ENCODE measurements around the gene TNFRSF18. TPM values are rescaled to one million over a fixed set of nuclear protein-coding genes. Genes with fewer than 3 reads are reported as not detected.

Gene TNFRSF18
- total RNA-seq, 1 donor from 2014 or later, result 0.26 TPM

DNA sequence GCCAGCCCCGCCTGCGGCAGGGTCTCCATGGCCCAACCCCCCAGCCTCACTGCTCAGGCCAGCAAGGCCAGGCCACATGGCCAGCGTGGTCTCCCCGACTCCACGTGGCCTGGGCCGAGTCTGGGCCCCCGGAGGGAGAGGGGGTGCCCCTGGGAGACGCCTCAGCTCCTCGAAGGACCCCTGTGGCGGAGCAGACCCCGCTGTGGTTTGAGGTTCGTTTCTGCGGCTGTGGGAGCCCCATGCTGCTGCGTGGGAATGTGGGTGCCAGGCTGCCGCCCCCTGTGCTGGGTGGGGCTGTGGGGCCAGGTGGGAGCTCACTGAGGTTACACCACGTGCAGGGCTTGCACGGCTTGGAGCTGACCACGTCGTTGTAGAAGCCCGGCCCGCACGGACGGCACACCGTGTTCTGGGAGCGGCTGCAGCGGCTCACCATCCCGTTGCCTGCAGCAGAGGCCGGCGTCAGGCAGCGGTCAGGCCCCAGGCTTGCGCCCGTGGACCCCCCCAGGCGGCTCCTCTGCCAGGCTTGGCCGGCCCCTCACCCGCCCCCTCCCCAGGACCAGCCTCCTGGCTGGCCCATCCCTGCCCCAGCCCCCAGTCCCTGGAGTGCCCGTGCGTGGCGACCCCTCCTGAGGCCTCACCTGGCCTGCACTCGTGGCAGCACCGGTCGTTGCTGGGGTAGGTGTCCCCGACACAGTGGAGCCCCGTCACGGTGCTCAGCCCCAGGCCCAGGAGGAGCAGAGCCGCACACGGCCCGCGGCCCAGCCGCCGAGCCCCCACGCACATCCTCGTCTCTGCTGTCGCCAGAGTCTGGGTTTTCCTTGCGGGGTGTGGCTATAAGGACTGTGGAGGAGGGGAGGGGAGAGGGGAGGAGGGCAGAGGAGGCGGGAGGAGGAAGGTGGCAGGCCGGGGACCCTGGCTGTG, 7.2 kb upstream of the TNFRSF18 start, which contains the start of gene TNFRSF4:
TNFRSF4 (minus strand) TSS at position 809 of the 921 bp plus-strand sequence; CDS start at position 783, 26 bp downstream.
- no peak for DNase-seq (ENCODE audit: low read depth in 2 of 2)

DNA sequence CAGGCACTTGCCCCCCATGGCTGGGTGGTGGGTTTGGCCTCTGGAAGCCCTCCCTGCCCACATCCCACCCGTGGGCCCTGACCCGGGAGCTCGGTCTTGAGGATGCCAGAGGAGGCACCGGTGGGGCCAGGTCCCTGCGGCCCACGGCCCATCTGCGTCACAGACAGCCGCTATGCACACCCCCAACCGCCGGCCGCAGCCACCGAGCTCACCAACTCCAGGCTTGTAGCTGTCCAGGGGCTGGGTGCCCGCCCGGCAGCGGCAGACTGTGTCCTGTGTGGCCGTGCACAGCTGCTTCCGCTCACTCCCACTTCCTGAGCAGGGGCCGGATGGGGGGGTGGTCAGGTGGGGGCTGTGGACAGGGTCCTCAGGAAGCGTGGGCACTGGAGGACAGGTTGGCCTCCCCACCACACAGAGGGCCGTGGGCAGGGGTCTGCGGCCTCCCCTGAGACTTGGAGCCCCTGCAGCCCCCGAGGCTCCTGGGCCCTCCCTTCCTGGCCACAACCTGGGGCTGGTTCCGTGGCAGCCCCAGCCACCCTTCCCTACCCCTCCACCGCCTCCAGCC, 6.5 kb upstream of the TNFRSF18 start:
- peak; percentile 67 to 86 for DNase-seq (ENCODE audit: low read depth in 2 of 2)

DNA sequence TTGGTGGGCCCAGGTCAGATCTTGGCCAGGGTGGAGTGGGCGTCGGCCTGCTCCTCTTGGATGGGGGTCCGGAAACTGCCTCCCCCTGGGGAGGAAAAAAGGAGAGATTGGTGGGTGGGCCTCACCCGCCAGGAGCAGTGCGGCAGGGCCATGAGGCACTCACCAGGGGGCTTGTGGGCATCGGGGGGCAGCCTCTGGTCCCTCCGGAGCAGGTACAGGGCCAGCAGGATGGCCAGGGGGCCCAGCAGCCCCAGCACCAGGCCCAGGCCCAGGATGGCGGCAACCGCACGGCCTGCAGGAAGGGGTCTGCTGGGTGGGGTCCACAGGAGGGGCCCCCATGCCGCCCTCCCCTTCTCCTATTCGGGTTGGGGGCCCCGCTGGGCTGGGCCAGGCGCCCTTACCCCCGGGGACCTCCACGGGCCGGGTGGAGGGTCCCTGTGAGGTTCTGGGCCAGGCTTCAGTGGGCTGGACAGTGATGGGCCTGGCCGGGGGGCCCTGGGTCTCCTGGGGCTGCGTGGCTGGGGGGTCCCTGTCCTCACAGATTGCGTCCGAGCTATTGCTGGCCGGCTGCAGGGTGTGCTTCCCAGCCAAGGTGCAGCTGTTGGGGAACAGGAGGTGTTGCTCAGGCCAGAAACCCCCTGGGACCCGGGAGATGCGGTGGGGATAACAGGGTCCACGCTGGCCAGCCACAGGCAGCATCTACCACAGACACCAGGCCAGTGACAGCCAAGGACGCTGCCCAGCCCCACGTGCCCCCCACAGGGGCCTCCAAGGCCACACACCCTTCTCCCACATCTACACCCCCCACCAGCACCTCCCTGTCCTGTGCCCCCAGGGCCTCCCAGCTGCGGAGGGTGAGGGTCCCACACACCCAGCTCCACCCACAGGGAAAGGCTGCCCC, 5.4 kb upstream of the TNFRSF18 start:
- DNase-seq (ENCODE audit: low read depth in 2 of 2), result no peak

DNA sequence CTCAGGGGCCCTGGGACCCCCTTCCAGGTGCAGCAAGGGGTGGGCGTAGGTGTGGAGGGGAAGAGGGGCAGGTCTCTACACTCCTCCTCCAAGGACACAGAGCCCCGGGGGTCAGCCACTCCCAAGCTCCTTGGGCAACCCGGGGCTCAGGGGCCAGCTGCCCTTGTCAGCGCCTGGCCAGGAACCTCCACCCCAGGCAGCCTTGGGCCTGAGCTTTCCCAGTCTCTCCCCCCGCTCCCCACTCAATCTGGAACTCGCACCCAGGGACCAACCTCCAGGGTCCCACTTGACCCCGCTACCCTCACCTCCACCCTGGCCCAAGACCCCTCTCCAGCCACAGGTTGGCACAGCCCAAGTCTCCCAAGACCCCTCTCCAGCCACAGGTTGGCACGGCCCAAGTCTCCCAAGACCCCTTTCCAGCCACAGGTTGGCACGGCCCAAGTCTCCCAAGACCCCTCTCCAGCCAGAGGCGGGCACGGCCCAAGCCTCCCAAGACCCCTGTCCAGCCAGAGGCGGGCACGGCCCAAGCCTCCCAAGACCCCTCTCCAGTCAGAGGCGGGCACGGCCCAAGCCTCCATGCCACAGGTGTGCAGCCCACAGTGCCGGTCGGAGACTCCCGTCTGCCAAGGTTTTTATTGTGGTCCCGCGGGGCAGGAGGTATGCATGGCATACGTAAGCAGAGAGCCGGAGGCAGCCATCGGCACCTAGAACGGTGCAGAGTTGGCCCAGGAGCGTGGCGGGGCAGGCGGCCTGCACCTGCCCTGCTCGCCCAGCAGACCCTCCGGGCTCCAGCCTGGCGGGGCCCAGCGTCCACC, 4.5 kb upstream of the TNFRSF18 start:
- DNase-seq (ENCODE audit: low read depth in 2 of 2), result no peak

DNA sequence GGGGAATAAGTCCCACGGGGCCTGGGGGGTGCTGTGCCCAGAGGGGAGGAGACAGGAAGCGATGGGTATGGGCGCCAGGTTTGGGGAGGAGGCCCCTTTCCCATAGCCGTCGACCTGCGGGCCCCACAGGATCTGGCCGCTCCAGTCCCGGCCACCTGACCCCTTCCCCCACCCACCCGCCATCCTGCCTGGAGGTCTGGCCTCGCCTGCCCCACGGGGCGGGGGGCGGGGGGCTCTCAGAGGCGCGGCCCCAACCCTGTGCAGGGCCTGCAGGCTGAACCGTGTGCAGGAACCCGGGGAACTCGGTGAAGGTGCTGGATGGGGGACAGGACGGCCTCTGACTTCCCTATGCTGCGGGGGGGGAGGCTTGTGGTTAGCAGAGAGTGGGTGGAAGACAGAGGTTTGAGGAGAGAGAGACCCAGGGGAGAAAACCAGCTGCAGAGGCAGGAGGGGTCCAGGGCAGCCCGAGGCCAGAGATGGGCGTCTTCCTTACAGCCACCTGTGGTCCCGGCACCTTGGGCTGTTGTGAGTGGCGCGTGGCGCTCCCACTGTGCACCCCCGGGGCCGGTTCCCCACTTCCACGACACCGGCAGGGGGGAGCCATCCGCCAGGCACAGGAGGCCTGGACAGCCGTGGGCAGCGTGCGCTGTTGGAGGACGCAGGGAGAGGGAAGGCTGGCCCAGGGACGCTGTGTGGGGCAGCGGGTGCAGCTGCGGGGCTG, 2.5 kb upstream of the TNFRSF18 start:
- DNase-seq (ENCODE audit: low read depth in 2 of 2), result no peak

DNA sequence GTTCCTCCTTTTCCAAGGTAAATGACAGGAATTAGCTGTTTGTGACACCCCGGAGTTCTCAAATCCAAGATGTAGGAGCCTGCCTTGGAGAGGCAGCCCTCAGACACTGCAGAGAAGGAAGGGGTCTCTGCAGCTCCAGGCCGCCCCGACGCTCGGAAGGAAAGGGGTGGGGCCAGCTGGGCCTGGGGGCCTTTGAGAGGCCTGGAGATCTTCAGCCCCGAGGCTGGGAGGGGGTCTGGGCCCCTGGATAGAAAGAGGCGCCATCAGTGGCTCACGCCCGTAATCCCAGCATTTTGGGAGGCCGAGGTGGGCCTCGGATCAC, 1.1 kb upstream of the TNFRSF18 start:
- no peak for DNase-seq (ENCODE audit: low read depth in 2 of 2)

DNA sequence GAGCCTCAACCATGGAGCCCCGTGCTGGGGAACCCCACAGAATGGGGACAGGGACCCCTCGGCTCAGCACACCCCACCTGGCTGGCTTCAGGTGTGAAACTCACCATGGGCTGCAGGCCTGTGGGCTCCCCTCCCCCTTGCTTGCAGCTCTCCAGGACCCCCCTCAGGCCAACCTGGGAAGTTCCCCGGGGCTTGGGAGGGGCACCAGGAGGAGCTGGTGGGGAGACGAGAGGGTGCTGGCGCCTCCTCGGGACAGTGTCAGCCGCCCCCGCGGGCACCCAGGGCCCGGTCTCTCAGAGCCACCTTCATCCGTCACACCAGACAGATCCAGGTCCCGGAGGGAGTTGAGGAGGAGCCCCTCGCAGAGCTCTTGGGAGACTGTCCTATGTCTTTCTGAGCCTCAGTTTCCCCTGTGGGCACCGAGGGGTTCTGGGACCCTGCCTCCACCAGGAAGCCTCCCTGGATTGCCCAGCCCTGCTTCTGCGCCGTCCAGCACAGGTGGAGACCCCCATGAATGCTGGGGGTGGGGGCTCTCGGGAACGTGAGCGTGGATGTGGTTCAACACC, 657 bp upstream of the TNFRSF18 start:
- DNase-seq (ENCODE audit: low read depth in 2 of 2), result no peak

DNA sequence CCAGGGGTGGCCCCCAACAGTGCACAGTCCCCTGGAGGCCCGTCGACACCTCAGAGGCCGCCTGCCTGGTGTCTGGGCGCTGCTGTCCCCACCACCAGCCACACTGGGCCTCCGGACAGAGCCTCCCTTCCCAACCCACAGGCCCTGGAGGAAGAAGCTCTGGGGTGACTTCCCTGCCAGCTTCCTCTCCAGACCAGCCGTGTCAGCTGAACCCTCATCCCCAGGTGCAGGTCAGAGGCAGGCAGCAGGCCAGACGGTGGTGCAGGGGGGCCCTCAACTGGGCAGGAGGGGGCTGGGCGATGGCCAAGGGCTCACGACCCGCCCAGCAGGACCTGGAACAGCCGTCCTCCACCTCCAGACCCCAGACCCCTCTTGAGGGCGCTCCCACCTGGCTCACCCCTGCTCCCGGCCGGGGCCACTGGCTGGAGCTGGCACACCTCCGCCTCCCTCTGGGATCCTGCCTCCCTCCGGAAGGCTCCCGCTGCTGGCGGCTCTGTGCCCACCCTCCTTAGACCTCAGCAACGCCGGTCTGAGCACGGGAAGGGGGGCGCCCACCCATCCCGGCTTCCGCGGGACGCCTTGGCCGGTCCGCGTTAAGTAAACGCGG, 520 bp downstream of the TNFRSF18 start:
- DNase-seq (ENCODE audit: low read depth in 2 of 2), result no peak

DNA sequence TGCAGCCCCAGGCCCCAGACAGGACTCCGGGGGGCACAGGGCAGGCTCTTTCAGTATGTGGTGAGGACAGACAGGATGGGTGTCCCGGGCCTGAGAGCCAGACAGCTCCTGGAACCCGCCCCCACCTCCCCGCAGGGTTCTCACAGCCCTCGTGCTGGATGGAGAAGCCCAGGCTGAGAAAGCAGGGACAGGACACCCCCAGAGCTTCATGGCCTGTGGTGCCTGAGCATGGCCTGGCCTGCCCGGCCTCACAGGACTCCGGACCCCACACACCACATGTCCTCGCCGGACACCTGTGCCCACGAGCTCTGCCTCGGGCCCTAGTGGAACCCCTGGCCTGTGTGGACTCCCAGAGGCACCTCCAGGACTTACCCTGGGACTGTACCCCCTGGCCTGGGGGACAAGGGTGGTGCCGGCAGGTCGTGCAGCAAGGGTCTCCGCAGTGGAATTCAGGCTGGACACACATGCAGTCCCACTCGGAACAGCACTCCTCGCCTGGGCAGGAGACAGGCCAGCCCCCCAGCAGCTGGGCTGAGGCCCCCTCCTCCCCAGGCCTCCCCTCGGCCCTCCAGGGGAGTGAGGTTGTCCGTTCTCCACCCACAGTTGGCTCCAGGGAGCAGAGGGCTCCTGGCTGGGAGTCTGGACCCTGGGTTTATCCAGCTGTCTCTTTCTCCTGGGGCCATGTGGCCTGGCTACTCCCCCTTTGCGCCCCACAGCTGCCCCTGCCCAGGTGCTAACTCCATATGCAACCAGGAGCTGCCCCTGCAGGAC, 1.2 kb downstream of the TNFRSF18 start:
- DNase-seq (ENCODE audit: low read depth in 2 of 2), result no peak

DNA sequence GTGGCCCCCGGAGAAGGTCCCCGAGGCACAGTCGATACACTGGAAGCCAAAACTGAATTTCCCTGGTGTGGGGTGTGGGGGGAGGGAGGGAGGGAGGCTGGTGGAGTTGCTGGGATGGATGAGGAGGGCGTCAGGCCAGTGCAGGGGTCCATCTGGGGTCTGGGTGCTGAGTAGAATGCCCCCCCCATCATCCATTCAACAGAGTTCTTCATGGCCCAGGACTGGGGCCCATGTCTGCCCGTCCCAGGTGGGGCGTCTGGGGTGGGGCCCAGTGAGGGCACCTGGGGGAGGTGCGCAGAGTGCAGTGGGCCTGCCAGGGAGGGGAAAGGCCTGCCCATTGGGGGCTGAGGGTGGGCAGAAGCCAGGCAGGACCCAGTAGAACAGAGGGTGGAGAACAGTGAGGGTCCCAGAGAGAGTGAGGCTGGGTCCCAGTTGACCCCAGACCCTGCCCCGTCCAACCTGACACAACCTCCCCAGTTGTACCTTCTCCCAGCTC, 1.9 kb downstream of the TNFRSF18 start:
- no peak for DNase-seq (ENCODE audit: low read depth in 2 of 2)

DNA sequence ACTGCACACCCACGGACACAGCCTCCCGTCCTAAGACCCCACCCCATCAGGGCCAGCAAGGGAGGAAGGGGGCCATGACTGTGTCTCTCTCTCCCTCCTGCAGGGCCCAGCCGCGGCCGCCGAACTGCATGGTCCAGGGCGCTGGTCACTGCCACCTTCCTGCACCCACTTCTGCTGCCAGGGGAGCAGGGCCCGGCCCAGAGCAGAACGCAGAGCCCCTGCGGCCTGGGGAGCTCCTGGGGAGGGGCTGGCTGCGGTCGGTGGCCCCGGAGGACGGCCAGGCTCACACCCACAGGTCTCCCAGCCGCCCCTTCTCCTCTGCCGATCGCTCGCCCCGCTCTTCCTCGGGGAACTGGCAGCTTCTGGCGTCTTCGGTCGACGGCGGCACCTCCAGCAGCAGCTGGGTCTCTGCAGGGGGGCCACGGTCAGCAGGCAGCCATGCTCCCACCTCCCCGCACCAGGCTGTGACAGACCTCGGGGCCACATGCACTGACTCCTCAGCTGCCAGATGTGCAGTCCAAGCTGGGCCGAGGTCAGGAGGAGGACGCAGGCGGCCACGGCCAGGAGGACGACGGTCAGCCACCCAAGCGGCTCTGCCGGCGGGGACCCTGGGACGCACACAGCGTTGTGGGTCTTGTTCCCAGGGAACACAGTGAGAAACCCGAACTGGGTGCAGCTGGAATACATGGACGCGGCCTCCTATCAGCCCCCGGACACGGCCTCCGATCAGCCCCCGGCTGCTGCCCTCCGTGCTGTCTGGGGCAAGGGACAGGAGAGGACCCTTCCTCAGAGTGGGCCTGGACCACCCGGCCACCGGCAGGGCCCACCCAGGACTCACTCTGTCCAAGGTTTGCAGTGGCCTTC, 2.6 kb downstream of the TNFRSF18 start:
- DNase-seq (ENCODE audit: low read depth in 2 of 2), result no peak

DNA sequence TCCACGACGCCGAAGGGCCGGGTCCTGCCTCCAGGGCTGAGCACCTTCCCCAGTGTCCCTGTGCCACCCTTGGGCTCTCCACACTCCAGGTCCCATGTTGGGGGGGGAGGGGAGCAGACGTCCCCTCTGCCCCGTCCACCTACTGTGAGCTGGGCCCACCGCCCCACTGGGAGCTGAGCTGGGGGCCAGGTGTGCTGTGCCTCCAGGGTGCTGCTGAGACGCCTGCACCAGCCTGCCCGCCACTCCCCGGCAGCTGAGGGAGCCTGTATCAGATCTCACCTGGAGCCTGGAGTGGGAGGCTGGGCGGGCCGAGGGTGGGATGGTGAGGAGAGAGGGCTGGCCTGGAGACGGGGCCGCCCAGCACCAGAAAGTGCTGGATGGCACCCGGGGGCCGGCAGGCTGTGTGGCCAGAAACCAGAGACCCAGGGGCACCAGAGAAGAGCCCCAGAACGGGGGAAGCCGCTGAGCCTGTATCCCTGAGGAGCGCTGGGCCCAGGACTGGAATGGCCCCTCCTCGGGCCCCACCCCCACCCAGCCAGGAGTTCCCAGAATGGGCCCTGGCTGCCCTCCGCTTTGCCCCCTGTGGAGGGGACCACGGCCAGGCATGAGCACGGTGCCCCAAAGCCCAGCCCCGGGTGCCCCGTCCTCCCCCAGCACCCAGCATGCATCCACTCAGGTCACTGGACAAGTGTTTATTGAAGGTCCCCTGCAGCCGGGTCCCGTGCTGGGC, 3.4 kb downstream of the TNFRSF18 start:
- DNase-seq (ENCODE audit: low read depth in 2 of 2), result no peak

DNA sequence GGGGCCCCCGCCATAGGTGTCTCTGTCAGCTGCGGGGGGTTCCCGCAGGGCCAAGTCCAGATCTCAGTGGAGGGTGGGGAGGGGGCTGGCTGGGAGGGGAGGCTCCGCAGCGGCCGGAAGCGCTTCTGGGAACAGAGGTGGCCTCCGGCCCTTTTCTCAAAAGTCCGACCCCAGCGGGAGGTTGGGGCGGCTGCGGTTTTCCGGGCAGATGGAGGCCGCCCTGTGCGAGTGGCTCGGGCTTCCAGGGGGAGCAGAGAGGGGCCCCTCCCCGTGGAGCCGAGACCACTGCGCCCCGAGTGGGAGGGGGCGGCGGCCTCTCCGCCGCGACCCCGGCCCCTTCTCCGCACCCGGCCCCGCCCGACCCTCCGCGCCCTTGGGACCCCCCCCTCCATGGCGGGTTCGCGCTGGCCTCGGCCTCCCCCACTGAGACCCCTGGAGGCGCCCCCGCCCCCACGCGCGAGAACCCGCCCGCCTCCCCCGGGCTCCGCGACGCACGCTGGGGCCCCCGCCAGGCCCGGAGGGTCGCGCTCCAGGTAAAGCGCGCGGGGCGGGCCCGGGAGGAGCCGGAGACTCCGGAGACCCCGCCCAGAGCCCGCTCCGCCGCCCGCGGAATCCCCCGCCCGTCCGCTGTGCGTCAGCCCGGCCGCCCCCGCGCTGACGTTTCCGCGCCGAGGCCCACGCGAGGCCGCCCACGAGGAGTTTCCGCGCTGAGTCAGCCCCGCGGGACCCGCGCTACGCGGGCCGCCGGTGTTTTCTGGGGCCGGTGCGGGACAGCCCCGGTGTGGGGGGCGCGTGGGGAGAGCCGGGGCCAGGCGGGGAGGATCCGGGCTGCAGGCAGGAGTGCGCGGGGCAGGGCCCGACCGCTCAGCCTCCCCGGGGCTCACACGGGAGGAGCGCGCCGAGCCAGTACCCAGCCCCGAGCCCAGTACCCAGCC, 5.2 kb downstream of the TNFRSF18 start:
- DNase-seq (ENCODE audit: low read depth in 2 of 2), result peak in 1 of 2 donors; percentile 46

DNA sequence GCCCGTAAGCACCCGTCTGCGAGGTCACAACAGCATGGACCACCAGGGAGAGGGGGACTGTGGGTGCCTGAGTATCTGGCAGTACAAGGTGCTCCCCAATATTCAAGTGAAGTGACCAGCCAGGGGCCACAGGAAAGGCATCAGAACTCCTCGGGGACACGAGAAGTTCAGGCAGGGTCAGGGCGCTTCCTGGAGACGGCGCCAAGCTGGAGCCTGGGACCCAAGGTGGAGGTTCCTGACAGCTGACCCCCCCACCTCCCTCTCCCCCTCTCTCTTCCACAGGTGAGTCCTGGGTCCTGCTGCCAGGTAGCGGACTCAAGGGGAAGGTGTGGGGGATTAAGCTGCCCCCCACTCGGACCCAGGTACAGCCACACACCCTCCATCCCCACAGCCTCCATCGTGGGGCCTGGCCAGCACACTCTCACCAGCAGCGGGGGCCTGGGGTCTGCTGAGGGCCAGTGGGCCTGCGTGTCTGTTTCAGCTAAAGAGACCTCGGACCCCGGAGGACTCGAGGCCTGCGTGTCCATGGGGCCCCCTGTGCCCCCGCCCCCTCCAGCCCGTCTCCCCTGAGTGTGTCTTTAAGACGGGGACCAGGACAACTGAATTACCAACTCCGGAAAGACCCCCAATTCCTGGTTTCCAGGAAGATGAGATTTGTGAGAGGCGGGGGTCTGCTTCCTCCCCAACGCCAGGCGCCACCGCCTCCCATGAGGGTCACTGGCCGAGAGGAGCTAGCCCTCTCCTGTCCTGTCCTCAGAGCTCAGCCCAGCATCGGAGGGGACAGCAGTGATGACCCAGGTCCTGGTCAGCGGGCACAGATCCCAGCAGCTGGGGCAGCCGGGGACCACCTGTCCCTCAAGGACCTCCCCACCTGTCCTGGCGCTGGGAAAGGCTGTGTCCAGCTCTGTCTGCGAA, 6.2 kb downstream of the TNFRSF18 start:
- DNase-seq (ENCODE audit: low read depth in 2 of 2), result no peak

All from dermis microvascular lymphatic vessel endothelial cell (primary cell).